ENCODE data around the gene MAN1C1.

MAN1C1 gene

GRCh38 chr1:25771221-25772114, 154.9 kb downstream of the MAN1C1 start:
- no peak overlapping the region for H3K4me3 ChIP-seq (ENCODE audit: low read depth, low read length)
- TF ChIP-seq CTCF (IDR thresholded peaks at IDR 0.05; ENCODE audit: borderline replicate concordance, insufficient read depth, low read depth, low read length) = no peak

GRCh38 chr1:25772164-25772563, 155.6 kb downstream of the MAN1C1 start:
- H3K4me3 ChIP-seq (ENCODE audit: low read depth, low read length) = no peak overlapping the region
- no peak for TF ChIP-seq CTCF (IDR thresholded peaks at IDR 0.05; ENCODE audit: borderline replicate concordance, insufficient read depth, low read depth, low read length)

GRCh38 chr1:25772692-25773245, 156.2 kb downstream of the MAN1C1 start:
- no peak overlapping the region for H3K4me3 ChIP-seq (ENCODE audit: low read depth, low read length)

GRCh38 chr1:25773441-25774125, 157.0 kb downstream of the MAN1C1 start:
- no peak overlapping the region for H3K4me3 ChIP-seq (ENCODE audit: low read depth, low read length)
- no peak for TF ChIP-seq CTCF (IDR thresholded peaks at IDR 0.05; ENCODE audit: borderline replicate concordance, insufficient read depth, low read depth, low read length)

More at GRCh38 chr1:25772692-25773245, 156.2 kb downstream of the MAN1C1 start:
- TF ChIP-seq CTCF (IDR thresholded peaks at IDR 0.05; ENCODE audit: borderline replicate concordance, insufficient read depth, low read depth, low read length) = no peak

GRCh38 chr1:25774206-25774803, 157.7 kb downstream of the MAN1C1 start:
- no peak for TF ChIP-seq CTCF (IDR thresholded peaks at IDR 0.05; ENCODE audit: borderline replicate concordance, insufficient read depth, low read depth, low read length)
- H3K4me3 ChIP-seq (ENCODE audit: low read depth, low read length) = no peak overlapping the region

GRCh38 chr1:25774921-25775771, 158.6 kb downstream of the MAN1C1 start:
- no peak for TF ChIP-seq CTCF (IDR thresholded peaks at IDR 0.05; ENCODE audit: borderline replicate concordance, insufficient read depth, low read depth, low read length)
- no peak overlapping the region for H3K4me3 ChIP-seq (ENCODE audit: low read depth, low read length)

Measured in GM12875 (cell line).